SK-N-MC (cell line): ENCODE measurements around the gene SYTL3.

Source experiments
- EZH2 ChIP-seq: fragments of 200-600 bp; sonication (generic); IDR thresholded peaks from one replicate; pipeline ENCODE4 v1.6.1; 2017; ENCODE audit warnings: antibody characterized with exemption
- FOXP2 ChIP-seq: optimal IDR thresholded peaks from 2 replicates; pipeline ENCODE3; 2011; ENCODE audit warnings: mild to moderate bottlenecking, moderate library complexity; ENCODE audit not compliant: insufficient read depth; ENCODE audit errors: extremely low read length, control extremely low read depth
- POLR2AphosphoS5 ChIP-seq: IDR thresholded peaks from 2 replicates; pipeline ENCODE4 v1.6.1; 2012; ENCODE audit warnings: mild to moderate bottlenecking, low read depth, low read length, borderline replicate concordance

DNA sequence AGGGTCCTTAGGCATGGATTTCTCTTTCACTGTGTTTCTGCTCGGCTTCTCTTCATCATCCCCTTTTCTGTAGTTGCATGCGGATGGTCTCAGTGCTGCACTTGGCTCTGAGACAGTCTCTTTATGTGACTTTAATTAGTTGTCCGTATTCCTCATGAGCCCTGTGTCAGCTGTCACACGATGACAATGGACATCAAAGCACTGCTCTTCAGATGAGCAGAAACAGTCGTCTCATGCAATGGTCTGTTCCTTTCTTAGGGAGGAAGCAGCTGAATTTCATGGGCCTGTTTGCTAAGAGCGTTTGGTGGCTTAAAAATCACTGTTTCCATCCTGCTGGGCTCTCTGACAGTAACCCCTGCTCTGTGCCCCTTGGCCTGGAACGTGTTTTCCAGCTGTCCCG lies 64.9 kb downstream of the SYTL3 start:
- TF ChIP-seq EZH2 (no peak), POLR2AphosphoS5 (no peak), FOXP2 (no peak)
